PC-3 (cell line): ENCODE measurements around the gene DHRS4L2.

Experiments used
- EZH2 ChIP-seq: fragments of 300-600 bp; sonication (generic); IDR thresholded peaks from one replicate; pipeline ENCODE4 v1.6.1; 2017; ENCODE audit warnings: antibody characterized with exemption, mild to moderate bottlenecking, low read length; ENCODE audit not compliant: unreplicated experiment
- TF ChIP-seq, protein P1 (sequence below): fragments of 300-600 bp; sonication (generic); conservative IDR thresholded peaks from 2 replicates; pipeline ENCODE4 v1.5.1; 2017; ENCODE audit warnings: antibody characterized with exemption, low read depth, mild to moderate bottlenecking, low read length

DNA sequence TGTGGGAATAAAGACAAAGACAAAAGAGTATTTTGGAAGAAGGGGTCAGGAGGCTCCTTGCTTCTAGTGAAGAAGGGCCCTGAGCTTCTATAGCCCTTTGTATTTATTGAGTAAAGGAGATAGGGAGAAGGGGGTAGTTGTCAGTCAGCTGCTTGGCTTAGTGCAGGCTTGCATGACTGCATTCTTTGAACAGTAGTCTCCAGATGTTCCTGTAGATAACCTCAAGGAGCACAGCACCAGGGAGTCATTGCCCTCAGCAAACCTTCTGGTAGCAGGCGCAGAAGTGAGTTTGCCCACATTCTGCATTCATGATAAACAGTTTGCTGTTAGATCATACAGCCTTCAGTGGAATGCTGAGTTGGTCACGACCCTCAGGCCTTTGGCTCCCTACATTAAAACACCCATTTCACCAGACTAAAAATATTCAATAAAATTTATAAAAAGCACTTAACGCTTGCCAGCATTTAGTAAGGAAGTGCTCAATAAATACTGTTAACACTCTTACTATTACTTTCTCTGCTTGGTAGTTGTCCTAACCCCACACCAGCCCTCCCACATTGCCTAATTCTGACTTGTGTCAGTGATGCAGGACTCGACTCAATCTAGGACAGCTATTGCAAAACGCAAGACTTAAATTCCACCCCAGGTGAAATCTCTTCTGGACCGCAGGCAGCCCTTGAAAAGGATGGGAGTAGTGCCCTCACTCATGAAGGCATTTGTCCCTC is 38.2 kb upstream of the DHRS4L2 start:
- TF ChIP-seq, protein P1, sequence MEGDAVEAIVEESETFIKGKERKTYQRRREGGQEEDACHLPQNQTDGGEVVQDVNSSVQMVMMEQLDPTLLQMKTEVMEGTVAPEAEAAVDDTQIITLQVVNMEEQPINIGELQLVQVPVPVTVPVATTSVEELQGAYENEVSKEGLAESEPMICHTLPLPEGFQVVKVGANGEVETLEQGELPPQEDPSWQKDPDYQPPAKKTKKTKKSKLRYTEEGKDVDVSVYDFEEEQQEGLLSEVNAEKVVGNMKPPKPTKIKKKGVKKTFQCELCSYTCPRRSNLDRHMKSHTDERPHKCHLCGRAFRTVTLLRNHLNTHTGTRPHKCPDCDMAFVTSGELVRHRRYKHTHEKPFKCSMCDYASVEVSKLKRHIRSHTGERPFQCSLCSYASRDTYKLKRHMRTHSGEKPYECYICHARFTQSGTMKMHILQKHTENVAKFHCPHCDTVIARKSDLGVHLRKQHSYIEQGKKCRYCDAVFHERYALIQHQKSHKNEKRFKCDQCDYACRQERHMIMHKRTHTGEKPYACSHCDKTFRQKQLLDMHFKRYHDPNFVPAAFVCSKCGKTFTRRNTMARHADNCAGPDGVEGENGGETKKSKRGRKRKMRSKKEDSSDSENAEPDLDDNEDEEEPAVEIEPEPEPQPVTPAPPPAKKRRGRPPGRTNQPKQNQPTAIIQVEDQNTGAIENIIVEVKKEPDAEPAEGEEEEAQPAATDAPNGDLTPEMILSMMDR, result no peak
- no peak for TF ChIP-seq EZH2
